ENCODE data around the gene SLC19A1. TPM values are rescaled to one million over a fixed set of nuclear protein-coding genes. Genes with fewer than 3 reads are reported as not detected.

The SLC19A1 gene
- polyA plus RNA-seq, 4 donors: 12.6 to 20.8 (median 15.0) TPM

DNA sequence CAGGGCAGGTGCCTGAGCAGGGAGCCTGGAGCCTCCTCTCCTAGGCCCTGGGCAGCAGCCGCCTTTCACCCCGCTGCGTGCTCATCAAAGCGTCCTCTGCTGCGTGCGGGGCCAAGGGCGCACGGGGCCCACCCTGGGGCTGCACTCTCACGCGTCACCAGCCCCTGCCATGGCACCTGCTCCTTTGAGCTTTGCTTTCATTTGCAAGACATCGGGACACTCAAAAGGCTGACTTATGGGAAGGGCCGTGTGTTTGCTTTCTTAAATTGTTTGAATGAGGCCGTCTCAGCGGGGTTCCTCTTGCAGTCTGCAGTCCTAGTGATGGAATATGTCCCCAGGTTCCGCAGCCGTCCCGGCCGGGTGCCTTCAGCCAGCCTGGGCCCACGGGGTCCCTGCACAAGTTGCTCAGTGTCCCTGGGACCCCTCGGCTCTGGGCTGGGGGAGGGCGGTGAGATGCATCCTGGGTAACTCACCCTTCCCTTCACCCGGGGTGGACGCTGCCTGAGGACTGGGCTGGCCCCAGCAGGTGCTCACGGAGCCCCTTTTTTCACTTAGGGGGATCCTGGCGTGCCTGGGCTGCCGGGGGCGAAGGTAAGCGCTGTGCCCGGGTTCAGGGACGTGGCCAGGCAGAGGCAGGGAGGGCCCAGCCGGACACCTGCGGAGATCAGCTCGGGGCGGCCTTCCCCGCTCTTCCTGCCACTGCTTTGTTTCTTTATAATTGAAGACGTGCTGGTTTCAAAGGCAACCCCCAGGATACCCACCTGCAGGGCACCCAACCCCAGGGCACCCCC lies 53.1 kb downstream of the SLC19A1 start:
- no peaks in the 10 kb centered on the region for H3K27me3 ChIP-seq (ENCODE audit: control insufficient read depth in 3 of 3, insufficient read depth in 3 of 3, low read length in 3 of 3)
- no peak overlapping the region for H3K4me3 ChIP-seq (ENCODE audit: low read depth in 1 of 3, low read length in 3 of 3)
- H3K4me1 ChIP-seq (ENCODE audit: control insufficient read depth in 3 of 3, insufficient read depth in 2 of 3, low read depth in 1 of 3, low read length in 2 of 3): no peaks in the 10 kb centered on the region
- FAIRE-seq: no peak
- peaks cover 0 to 1% (median 0%) of the 10 kb centered on the region in 3 donors for H3K36me3 ChIP-seq (ENCODE audit: control insufficient read depth in 3 of 3, insufficient read depth in 2 of 3, low read depth in 1 of 3, low read length in 3 of 3)
- no peak for DNase-seq
- 64 to 86% (median 77%) methylated on average over 36 of the region's 36 CpGs for WGBS, 3 donors
- no peaks in the 10 kb centered on the region for H3K9me3 ChIP-seq (ENCODE audit: control insufficient read depth in 2 of 2, insufficient read depth in 1 of 2, low read depth in 1 of 2, low read length in 1 of 2)
- H3K27ac ChIP-seq (ENCODE audit: low read depth in 1 of 3, low read length in 2 of 3): no peak overlapping the region

DNA sequence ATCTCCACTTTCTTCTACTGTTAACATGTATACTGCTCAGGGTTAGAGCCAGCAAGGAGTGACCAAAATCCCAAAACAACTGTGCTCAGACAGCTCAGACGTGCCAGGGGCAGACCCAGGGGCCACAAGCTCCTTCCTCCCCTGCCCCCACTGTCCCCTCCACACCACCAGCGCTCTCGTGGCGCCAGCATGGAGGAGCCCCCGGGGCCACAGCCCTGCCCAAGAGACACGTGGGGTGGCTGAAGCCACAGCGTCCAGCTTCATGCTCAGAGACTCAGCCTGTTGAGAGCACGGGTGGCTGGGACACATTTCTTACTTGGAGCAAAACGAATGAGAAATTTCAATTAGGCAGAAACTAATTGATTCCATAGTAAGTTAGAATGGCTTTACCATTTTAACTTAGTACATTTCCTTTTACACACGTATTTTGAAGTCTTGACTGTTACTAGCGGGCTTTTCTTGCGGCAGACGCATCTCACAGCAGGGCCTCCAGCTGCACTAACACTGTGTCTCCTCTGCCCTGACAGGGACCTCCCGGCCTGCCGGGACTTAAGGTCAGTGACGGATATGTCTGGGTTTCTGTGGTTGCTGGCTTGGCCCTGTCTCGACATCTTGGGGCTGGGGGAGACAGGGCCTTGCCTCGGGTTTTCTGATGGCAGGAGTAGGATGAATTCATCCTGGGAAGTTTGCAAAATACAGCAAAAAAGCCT lies 54.2 kb downstream of the SLC19A1 start:
- WGBS, 3 donors: 75 to 81% (median 78%) methylated on average over 18 of the region's 18 CpGs
- Histone ChIP-seq H3K4me3 (ENCODE audit: low read depth in 1 of 3, low read length in 3 of 3) (no peak overlapping the region), H3K27me3 (ENCODE audit: control insufficient read depth in 3 of 3, insufficient read depth in 3 of 3, low read length in 3 of 3) (no peaks in the 10 kb centered on the region), H3K4me1 (ENCODE audit: control insufficient read depth in 3 of 3, insufficient read depth in 2 of 3, low read depth in 1 of 3, low read length in 2 of 3) (no peaks in the 10 kb centered on the region), H3K9me3 (ENCODE audit: control insufficient read depth in 2 of 2, insufficient read depth in 1 of 2, low read depth in 1 of 2, low read length in 1 of 2) (no peaks in the 10 kb centered on the region), H3K27ac (ENCODE audit: low read depth in 1 of 3, low read length in 2 of 3) (no peak overlapping the region), H3K36me3 (ENCODE audit: control insufficient read depth in 3 of 3, insufficient read depth in 2 of 3, low read depth in 1 of 3, low read length in 3 of 3) (peaks cover 0 to 2% (median 0%) of the 10 kb centered on the region in 3 donors)
- FAIRE-seq: no peak
- no peak for DNase-seq

DNA sequence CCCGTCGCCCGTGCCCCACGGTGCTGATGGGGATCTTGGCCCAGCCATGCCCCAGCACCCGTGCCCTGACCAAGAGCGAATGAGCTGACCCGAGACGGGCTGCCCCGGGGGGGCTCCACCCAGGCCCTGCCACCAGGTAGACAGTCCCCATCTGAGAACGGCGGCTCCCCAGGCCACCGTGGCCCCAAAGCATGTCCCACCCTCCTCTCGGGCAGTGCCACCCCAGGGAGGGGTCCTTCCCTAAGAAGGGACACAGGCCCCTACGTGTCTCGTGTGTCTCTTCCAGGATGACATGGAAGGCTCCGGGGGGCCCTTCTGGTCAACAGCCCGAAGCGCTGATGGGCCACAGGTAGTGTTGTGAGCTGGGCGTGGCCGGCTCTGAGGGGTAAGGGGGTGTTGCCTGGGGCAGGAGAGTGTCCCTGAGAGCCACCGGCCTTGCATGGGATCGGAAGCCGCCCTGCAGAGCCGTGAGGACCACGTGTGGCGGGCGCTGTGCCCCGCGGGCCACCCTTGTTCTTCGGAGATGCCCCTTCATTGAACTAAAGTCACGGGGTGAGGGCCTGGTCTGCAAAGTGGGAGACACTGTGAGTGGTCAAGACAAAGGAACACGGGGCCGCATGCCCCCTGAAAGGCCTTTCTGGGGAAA lies 55.0 kb downstream of the SLC19A1 start:
- no peaks in the 10 kb centered on the region for H3K9me3 ChIP-seq (ENCODE audit: control insufficient read depth in 2 of 2, insufficient read depth in 1 of 2, low read depth in 1 of 2, low read length in 1 of 2)
- H3K27me3 ChIP-seq (ENCODE audit: control insufficient read depth in 3 of 3, insufficient read depth in 3 of 3, low read length in 3 of 3): no peaks in the 10 kb centered on the region
- H3K4me1 ChIP-seq (ENCODE audit: control insufficient read depth in 3 of 3, insufficient read depth in 2 of 3, low read depth in 1 of 3, low read length in 2 of 3): no peaks in the 10 kb centered on the region
- DNase-seq: no peak
- peaks cover 0 to 5% (median 0%) of the 10 kb centered on the region in 3 donors for H3K36me3 ChIP-seq (ENCODE audit: control insufficient read depth in 3 of 3, insufficient read depth in 2 of 3, low read depth in 1 of 3, low read length in 3 of 3)
- no peak overlapping the region for H3K4me3 ChIP-seq (ENCODE audit: low read depth in 1 of 3, low read length in 3 of 3)
- WGBS, 3 donors: 87 to 91% (median 91%) methylated on average over 33 of the region's 33 CpGs
- no peak overlapping the region for H3K27ac ChIP-seq (ENCODE audit: low read depth in 1 of 3, low read length in 2 of 3)
- FAIRE-seq: no peak

DNA sequence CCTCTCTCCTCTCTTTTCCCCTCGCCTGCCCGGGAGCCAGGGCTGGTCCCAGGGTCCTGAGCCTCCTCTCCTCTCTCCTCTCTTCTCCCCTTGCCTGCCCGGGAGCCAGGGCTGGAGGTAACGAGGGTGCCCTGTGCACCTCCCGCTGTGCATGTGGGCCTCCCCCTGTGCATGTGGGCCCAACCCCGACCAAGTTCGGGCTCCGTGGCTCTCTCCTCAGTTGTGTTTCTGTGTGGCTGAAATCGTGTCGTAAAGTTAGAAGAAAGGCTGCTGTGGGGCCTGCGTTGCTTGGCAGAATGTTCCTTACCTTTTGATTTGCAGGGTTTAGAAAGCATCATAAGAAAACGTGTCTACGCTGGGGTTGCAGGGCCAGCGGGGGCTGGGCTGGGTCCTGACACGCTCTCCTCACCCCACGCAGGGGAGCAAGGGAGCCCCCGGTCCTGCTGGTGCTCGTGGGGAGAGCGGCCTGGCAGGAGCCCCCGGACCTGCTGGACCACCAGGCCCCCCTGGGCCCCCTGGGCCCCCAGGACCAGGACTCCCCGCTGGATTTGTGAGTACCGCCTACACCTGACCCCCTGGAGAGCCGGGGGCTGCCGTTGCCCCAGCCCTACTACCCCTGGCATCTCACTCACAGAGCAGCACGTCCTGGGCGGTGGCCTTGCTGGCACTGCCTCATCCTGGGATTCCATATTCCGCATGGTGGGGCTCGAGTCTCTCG lies 55.6 kb downstream of the SLC19A1 start:
- Histone ChIP-seq H3K36me3 (ENCODE audit: control insufficient read depth in 3 of 3, insufficient read depth in 2 of 3, low read depth in 1 of 3, low read length in 3 of 3) (peaks cover 0 to 7% (median 0%) of the 10 kb centered on the region in 3 donors), H3K4me1 (ENCODE audit: control insufficient read depth in 3 of 3, insufficient read depth in 2 of 3, low read depth in 1 of 3, low read length in 2 of 3) (no peaks in the 10 kb centered on the region), H3K9me3 (ENCODE audit: control insufficient read depth in 2 of 2, insufficient read depth in 1 of 2, low read depth in 1 of 2, low read length in 1 of 2) (no peaks in the 10 kb centered on the region), H3K27ac (ENCODE audit: low read depth in 1 of 3, low read length in 2 of 3) (no peak overlapping the region), H3K4me3 (ENCODE audit: low read depth in 1 of 3, low read length in 3 of 3) (no peak overlapping the region), H3K27me3 (ENCODE audit: control insufficient read depth in 3 of 3, insufficient read depth in 3 of 3, low read length in 3 of 3) (no peaks in the 10 kb centered on the region)
- FAIRE-seq (no peak), DNase-seq (no peak)
- WGBS, 3 donors: 78 to 86% (median 81%) methylated on average over 26 to 29 of the region's 29 CpGs

DNA sequence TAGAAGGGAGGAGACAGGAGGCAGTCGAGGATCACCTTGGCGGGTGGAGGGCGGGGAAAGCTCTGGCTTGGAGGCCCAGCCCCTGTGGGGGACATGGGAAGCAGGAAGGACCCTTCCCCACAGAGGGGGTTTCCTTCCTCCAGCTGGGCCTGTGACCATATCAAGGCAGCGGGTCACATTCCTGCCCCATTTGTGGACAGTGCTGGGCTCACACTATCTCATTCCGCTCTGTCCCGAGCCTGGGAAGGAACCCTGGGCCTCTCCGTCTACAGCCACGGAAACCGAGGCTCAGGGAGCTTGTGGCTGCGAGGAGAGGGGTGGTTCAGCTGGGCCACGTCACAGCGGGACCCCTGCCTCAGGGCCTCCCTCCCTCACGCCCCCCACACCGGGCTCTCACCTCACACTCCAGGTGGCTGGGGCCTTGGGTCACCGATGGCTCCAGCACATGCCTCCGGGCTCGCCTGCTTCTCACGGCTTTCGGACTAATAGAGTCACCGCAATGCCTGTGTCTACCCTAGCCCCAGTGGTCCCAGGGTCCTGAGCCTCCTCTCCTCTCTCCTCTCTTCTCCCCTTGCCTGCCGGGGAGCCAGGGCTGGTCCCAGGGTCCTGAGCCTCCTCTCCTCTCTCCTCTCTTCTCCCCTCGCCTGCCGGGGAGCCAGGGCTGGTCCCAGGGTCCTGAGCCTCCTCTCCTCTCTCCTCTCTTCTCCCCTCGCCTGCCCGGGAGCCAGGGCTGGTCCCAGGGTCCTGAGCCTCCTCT lies 56.4 kb downstream of the SLC19A1 start:
- no peak overlapping the region for H3K27ac ChIP-seq (ENCODE audit: low read depth in 1 of 3, low read length in 2 of 3)
- peaks cover 0 to 7% (median 0%) of the 10 kb centered on the region in 3 donors for H3K36me3 ChIP-seq (ENCODE audit: control insufficient read depth in 3 of 3, insufficient read depth in 2 of 3, low read depth in 1 of 3, low read length in 3 of 3)
- H3K4me1 ChIP-seq (ENCODE audit: control insufficient read depth in 3 of 3, insufficient read depth in 2 of 3, low read depth in 1 of 3, low read length in 2 of 3): no peaks in the 10 kb centered on the region
- WGBS, 3 donors: 85 to 89% (median 85%) methylated on average over 20 to 25 of the region's 25 CpGs
- DNase-seq: no peak
- FAIRE-seq: no peak
- H3K27me3 ChIP-seq (ENCODE audit: control insufficient read depth in 3 of 3, insufficient read depth in 3 of 3, low read length in 3 of 3): no peaks in the 10 kb centered on the region
- H3K9me3 ChIP-seq (ENCODE audit: control insufficient read depth in 2 of 2, insufficient read depth in 1 of 2, low read depth in 1 of 2, low read length in 1 of 2): no peaks in the 10 kb centered on the region
- no peak overlapping the region for H3K4me3 ChIP-seq (ENCODE audit: low read depth in 1 of 3, low read length in 3 of 3)

DNA sequence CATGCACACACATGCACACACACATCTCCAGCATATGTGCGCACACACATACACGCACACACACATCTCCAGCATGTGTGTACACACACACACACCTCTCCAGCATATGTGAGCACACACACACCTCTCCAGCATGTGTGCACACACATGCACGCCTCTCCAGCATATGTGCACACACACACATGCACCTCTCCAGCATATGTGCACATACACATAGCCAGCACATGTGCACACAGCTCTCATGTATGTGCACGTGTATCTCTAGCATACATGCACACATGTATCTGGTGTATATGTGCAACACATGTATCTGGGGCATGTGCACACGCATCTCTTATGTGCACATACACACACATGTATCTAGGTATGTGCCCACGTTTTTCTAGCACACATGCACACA lies 57.9 kb downstream of the SLC19A1 start:
- Histone ChIP-seq H3K27me3 (ENCODE audit: control insufficient read depth in 3 of 3, insufficient read depth in 3 of 3, low read length in 3 of 3) (no peaks in the 10 kb centered on the region), H3K4me1 (ENCODE audit: control insufficient read depth in 3 of 3, insufficient read depth in 2 of 3, low read depth in 1 of 3, low read length in 2 of 3) (no peaks in the 10 kb centered on the region), H3K27ac (ENCODE audit: low read depth in 1 of 3, low read length in 2 of 3) (no peak overlapping the region), H3K36me3 (ENCODE audit: control insufficient read depth in 3 of 3, insufficient read depth in 2 of 3, low read depth in 1 of 3, low read length in 3 of 3) (peaks cover 0 to 7% (median 0%) of the 10 kb centered on the region in 3 donors), H3K4me3 (ENCODE audit: low read depth in 1 of 3, low read length in 3 of 3) (no peak overlapping the region), H3K9me3 (ENCODE audit: control insufficient read depth in 2 of 2, insufficient read depth in 1 of 2, low read depth in 1 of 2, low read length in 1 of 2) (no peaks in the 10 kb centered on the region)
- DNase-seq: no peak
- 86 to 94% (median 92%) methylated on average over 6 of the region's 6 CpGs for WGBS, 3 donors
- no peak for FAIRE-seq

DNA sequence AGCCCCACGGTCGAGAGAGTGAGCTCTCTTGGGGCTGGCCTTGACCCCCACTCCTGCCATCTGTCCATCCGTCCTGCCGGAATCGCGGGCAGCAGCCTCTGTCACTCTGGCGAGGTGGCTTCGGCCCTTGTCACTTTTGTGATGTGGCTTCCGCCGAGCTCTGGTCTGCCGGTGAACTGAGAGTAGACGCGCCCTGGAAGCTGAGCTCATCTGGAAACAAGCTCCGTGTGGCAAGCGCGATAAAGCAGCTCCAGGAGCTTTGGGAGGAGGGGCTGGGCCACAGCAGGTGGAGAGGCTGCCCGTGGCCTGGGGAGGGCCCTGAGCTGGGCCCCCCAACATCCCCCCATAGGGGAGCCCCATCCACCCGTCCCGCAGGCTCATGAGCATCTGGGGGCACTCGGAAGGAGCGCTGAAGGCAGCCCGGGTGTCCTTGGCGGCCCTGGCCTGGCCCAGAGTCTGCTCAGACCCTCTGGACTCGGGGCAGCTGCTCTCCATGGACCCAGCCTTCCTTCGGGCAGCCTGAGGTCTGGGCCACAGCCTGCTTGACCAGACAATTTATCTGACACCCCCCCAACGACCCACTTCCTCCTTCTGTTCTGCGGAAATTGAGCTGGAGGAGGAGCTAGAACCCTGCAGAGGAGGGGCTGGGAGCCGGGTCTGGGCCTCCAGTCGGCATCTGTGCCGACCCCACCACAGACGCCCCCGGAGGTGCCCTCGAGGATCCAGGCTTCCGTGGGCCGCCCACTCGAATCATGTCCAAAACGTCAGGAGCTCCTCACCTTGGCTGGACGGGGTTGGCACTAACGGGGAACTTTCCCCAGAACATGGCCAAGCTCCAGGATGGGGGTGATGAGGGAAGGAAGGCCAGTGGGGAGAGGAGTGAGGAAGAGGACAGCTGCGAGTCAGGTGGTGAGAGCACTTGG lies 59.1 kb downstream of the SLC19A1 start:
- no peak for FAIRE-seq
- Histone ChIP-seq H3K4me3 (ENCODE audit: low read depth in 1 of 3, low read length in 3 of 3) (peak overlapping the region in 2 of 3 donors; percentile 11 to 33), H3K9me3 (ENCODE audit: control insufficient read depth in 2 of 2, insufficient read depth in 1 of 2, low read depth in 1 of 2, low read length in 1 of 2) (no peaks in the 10 kb centered on the region), H3K27me3 (ENCODE audit: control insufficient read depth in 3 of 3, insufficient read depth in 3 of 3, low read length in 3 of 3) (no peaks in the 10 kb centered on the region), H3K36me3 (ENCODE audit: control insufficient read depth in 3 of 3, insufficient read depth in 2 of 3, low read depth in 1 of 3, low read length in 3 of 3) (peaks cover 0 to 7% (median 0%) of the 10 kb centered on the region in 3 donors), H3K27ac (ENCODE audit: low read depth in 1 of 3, low read length in 2 of 3) (peak overlapping the region in 2 of 3 donors; percentile 82), H3K4me1 (ENCODE audit: control insufficient read depth in 3 of 3, insufficient read depth in 2 of 3, low read depth in 1 of 3, low read length in 2 of 3) (peaks cover 0 to 7% (median 0%) of the 10 kb centered on the region in 3 donors)
- 50 to 65% (median 64%) methylated on average over 40 of the region's 40 CpGs for WGBS, 3 donors
- no peak for DNase-seq
